DMS79 (cell line): ENCODE results near the gene VSTM5.
"Not testable (repeated sequence)": the region's sequence is repeated elsewhere in the genome, so short reads cannot be mapped to it uniquely, and the experiment has no call there.

ENCODE experiments used
- DNase-seq: peaks from one replicate; lab custom pipeline; 2025; lab: John Stamatoyannopoulos, UW

Gene VSTM5

GRCh38 chr11:93796441-93797231, 53.8 kb downstream of the VSTM5 start:
- no peak for DNase-seq

GRCh38 chr11:93791493-93791892, 58.9 kb downstream of the VSTM5 start:
- DNase-seq, result no peak

- no peak for DNase-seq
Measured at GRCh38 chr11:93784935-93785360, 65.5 kb downstream of the VSTM5 start.

- DNase-seq, result peak; percentile 98
Measured at GRCh38 chr11:93784145-93784934, 66.1 kb downstream of the VSTM5 start, which contains the start of gene MED17. MED17 (plus strand) TSS chr11:93784282; CDS start chr11:93784514, 232 bp downstream.

- DNase-seq, result no peak
Measured at GRCh38 chr11:93783765-93784144, 66.7 kb downstream of the VSTM5 start.

GRCh38 chr11:93783362-93783761, 67.1 kb downstream of the VSTM5 start:
- DNase-seq, result no peak

GRCh38 chr11:93775289-93775688, 75.1 kb downstream of the VSTM5 start:
- no peak for DNase-seq

- DNase-seq, result not testable (repeated sequence)
Measured at GRCh38 chr11:93774560-93774959, 75.9 kb downstream of the VSTM5 start.

GRCh38 chr11:93773601-93774200, 76.7 kb downstream of the VSTM5 start:
- DNase-seq, result no peak

GRCh38 chr11:93773045-93773477, 77.4 kb downstream of the VSTM5 start:
- DNase-seq, result no peak

- DNase-seq, result no peak
Measured at GRCh38 chr11:93772123-93772522, 78.3 kb downstream of the VSTM5 start.

- DNase-seq, result no peak
Measured at GRCh38 chr11:93770160-93770559, 80.3 kb downstream of the VSTM5 start.
